ENCODE results near the gene SH3RF1. TPM values are rescaled to one million over a fixed set of nuclear protein-coding genes. Genes with fewer than 3 reads are reported as not detected.

SH3RF1 gene
- total and polyA plus RNA-seq, 10 of the 15 experiments (the other 5 are each of a cell fraction or from before 2014, with no cell fraction given), result 4.5 to 22.5 (median 10.4) TPM

GRCh38 chr4:169156392-169156791 lies 114.4 kb downstream of the SH3RF1 start:
- no peaks in the 10 kb centered on the region for H4K20me1 ChIP-seq (ENCODE audit: control insufficient read depth, insufficient read depth)
- WGBS (ENCODE audit: insufficient coverage, insufficient replicate concordance, low lambda C conversion rate, missing lambda C conversion rate), result 97% methylated on average over 3 of the region's 3 CpGs
- H3K4me3 ChIP-seq, result no peak overlapping the region
- peaks cover 2 to 7% of the 10 kb centered on the region in 2 experiments for H3K36me3 ChIP-seq (ENCODE audit: control insufficient read depth in 2 of 2, insufficient read depth in 2 of 2, low read length in 1 of 2)
- no peak overlapping the region for H2AFZ ChIP-seq (ENCODE audit: control insufficient read depth, low read depth, low read length)
- no peaks in the 10 kb centered on the region for H3K27me3 ChIP-seq (replicated peaks in 1 of 2; ENCODE audit: control insufficient read depth in 2 of 2, insufficient read depth in 2 of 2, low read length in 1 of 2)
- SMC1A ChIA-PET (ENCODE audit: uncharacterized antibody, unreplicated experiment), result interaction anchor here (1.0 to 1.5 kb wide), 5 partner anchors 10 to 29 kb away, joined by 3 to 5 read pairs (median 3); no protein-coding TSS in a partner anchor
- no peak overlapping the region for H3K9ac ChIP-seq (ENCODE audit: control insufficient read depth, insufficient read depth, low read length)
- H3K4me1 ChIP-seq (ENCODE audit: control insufficient read depth, insufficient read depth, low read length), result no peaks in the 10 kb centered on the region
- no peak overlapping the region for H3K27ac ChIP-seq (ENCODE audit: control insufficient read depth, insufficient read depth)
- CTCF ChIA-PET, result interaction anchor here (0.9 to 1.2 kb wide), 2 partner anchors 11 to 444 kb away, joined by 3 read pairs; no protein-coding TSS in a partner anchor
- no peak for ATAC-seq
- RAD21 ChIA-PET (ENCODE audit: unreplicated experiment), result interaction anchor here (0.9 kb wide), 1 partner anchor 54 kb away, joined by 4 read pairs; no protein-coding TSS in a partner anchor
- no peak for TF ChIP-seq FOXM1 (IDR thresholded peaks at IDR 0.05; ENCODE audit: low read depth, low read length)
- no peak for TF ChIP-seq WRNIP1 (IDR thresholded peaks at IDR 0.05; ENCODE audit: borderline replicate concordance, low read depth, low read length)
- no peak for TF ChIP-seq NR2F1 (conservative IDR thresholded peaks at IDR 0.05)
- TF ChIP-seq SMC3 (IDR thresholded peaks at IDR 0.05; ENCODE audit: borderline replicate concordance, low read length), result no peak
- no peak for TF ChIP-seq MEF2B (IDR thresholded peaks at IDR 0.05; ENCODE audit: partially characterized antibody, poor library complexity, severe bottlenecking)
- no peak for TF ChIP-seq ASH2L (IDR thresholded peaks at IDR 0.05; ENCODE audit: borderline replicate concordance, low read depth)
- no peak for TF ChIP-seq NFXL1 (IDR thresholded peaks at IDR 0.05; ENCODE audit: borderline replicate concordance)
- no peak for TF ChIP-seq IRF3 (IDR thresholded peaks at IDR 0.05)
- intact Hi-C loops (cut with micrococcal nuclease; ENCODE audit: unreplicated experiment) (no loop called here), in situ Hi-C loops (cut with MboI) (no loop called here)
- POLR2A ChIA-PET, result no interaction called here
- H3K9me3 ChIP-seq (replicated peaks; ENCODE audit: control insufficient read depth, insufficient read depth, low read length), result no peaks in the 10 kb centered on the region
- H3K4me2 ChIP-seq (ENCODE audit: control insufficient read depth, insufficient read depth), result no peak overlapping the region
- BruUV-seq (replicated peaks), result no TSS peak
- DNase-seq (ENCODE audit: low read depth, low spot score), result no peak
- no peaks in the 10 kb centered on the region; the same call in 1 of the 2 replicates for H3K79me2 ChIP-seq (ENCODE audit: control insufficient read depth, insufficient read depth, low read length)
- FAIRE-seq, result no peak

All from GM12878 (cell line).